NAMALWA (cell line): ENCODE measurements around the gene PPRC1.

ENCODE experiments used
- DNase-seq: peaks from one replicate; pipeline ENCODE4 v3.0.0-alpha.2; 2015; ENCODE audit warnings: low spot score

Gene PPRC1

GRCh38 chr10:102117391-102118159 is 15.3 kb upstream of the PPRC1 start:
- peak; percentile 87 for DNase-seq

GRCh38 chr10:102118867-102119266 is 14.0 kb upstream of the PPRC1 start:
- DNase-seq, result peak; percentile 67

- peak; percentile 77 for DNase-seq
Measured at GRCh38 chr10:102119417-102120141, 13.3 kb upstream of the PPRC1 start.

GRCh38 chr10:102120142-102120990 is 12.5 kb upstream of the PPRC1 start, which contains the start of gene LDB1:
TSS of gene LDB1 (minus strand) at chr10:102120368. CDS start at chr10:102120110, 258 bp downstream.
- peak; percentile 89 for DNase-seq

GRCh38 chr10:102120991-102121738 is 11.7 kb upstream of the PPRC1 start:
- DNase-seq, result no peak

GRCh38 chr10:102121739-102122372 is 11.0 kb upstream of the PPRC1 start:
- DNase-seq, result no peak

- DNase-seq, result no peak
Measured at GRCh38 chr10:102122450-102122849, 10.4 kb upstream of the PPRC1 start.

- DNase-seq, result no peak
Measured at GRCh38 chr10:102123223-102123622, 9.6 kb upstream of the PPRC1 start.

GRCh38 chr10:102131286-102132170 is 1.3 kb upstream of the PPRC1 start:
- DNase-seq, result no peak

- no peak for DNase-seq
Measured at GRCh38 chr10:102132193-102132562, 662 bp upstream of the PPRC1 start.

- peak; percentile 81 for DNase-seq
Measured at GRCh38 chr10:102133373-102134195, 744 bp downstream of the PPRC1 start.

GRCh38 chr10:102134416-102134815 is 1.6 kb downstream of the PPRC1 start:
- DNase-seq, result no peak

- no peak for DNase-seq
Measured at GRCh38 chr10:102135956-102136526, 3.2 kb downstream of the PPRC1 start.

GRCh38 chr10:102139281-102140110 is 6.7 kb downstream of the PPRC1 start:
- DNase-seq, result no peak

GRCh38 chr10:102140218-102140617 is 7.4 kb downstream of the PPRC1 start:
- no peak for DNase-seq

GRCh38 chr10:102140913-102141540 is 8.2 kb downstream of the PPRC1 start:
- DNase-seq, result no peak

- no peak for DNase-seq
Measured at GRCh38 chr10:102141583-102142107, 8.8 kb downstream of the PPRC1 start.
